GM18873 (cell line): ENCODE results near the gene ABHD8.
"Not testable (repeated sequence)": the region's sequence is repeated elsewhere in the genome, so short reads cannot be mapped to it uniquely, and the experiment has no call there.

Experiments
- ATAC-seq: cut with Tn5 transposase; IDR thresholded peaks from one replicate; pipeline ENCODE4 v1.9.1; 2021; ENCODE audit warnings: mild to moderate bottlenecking, moderate library complexity, moderate number of reproducible peaks; ENCODE audit not compliant: unreplicated experiment, low FRiP score

Gene ABHD8

GRCh38 chr19:17303940-17304267, 679 bp upstream of the ABHD8 start:
- ATAC-seq, result no peak

GRCh38 chr19:17302391-17303166, 646 bp downstream of the ABHD8 start:
- ATAC-seq, result no peak

- no peak for ATAC-seq
Measured at GRCh38 chr19:17300992-17301619, 2.1 kb downstream of the ABHD8 start.

- ATAC-seq, result no peak
Measured at GRCh38 chr19:17296976-17297375, 6.2 kb downstream of the ABHD8 start.

GRCh38 chr19:17296273-17296672, 7.0 kb downstream of the ABHD8 start:
- no peak for ATAC-seq

GRCh38 chr19:17295551-17295950, 7.7 kb downstream of the ABHD8 start:
- not testable (repeated sequence) for ATAC-seq

- no peak for ATAC-seq
Measured at GRCh38 chr19:17294051-17294891, 9.0 kb downstream of the ABHD8 start.

GRCh38 chr19:17293605-17294004, 9.6 kb downstream of the ABHD8 start:
- no peak for ATAC-seq

GRCh38 chr19:17292301-17293074, 10.7 kb downstream of the ABHD8 start:
- peak; percentile 54 for ATAC-seq

GRCh38 chr19:17289489-17289888, 13.7 kb downstream of the ABHD8 start:
- no peak for ATAC-seq

- ATAC-seq, result no peak
Measured at GRCh38 chr19:17286752-17287151, 16.5 kb downstream of the ABHD8 start.

GRCh38 chr19:17286263-17286662, 17.0 kb downstream of the ABHD8 start:
- ATAC-seq, result no peak

- no peak for ATAC-seq
Measured at GRCh38 chr19:17285415-17286135, 17.6 kb downstream of the ABHD8 start.

GRCh38 chr19:17283504-17283996, 19.7 kb downstream of the ABHD8 start:
- ATAC-seq, result no peak

GRCh38 chr19:17282488-17283125, 20.6 kb downstream of the ABHD8 start:
- ATAC-seq, result peak; percentile 53

GRCh38 chr19:17281391-17282304, 21.6 kb downstream of the ABHD8 start, which contains the start of gene ANKLE1:
ANKLE1 (plus strand) TSS chr19:17281901; CDS start chr19:17281921, 20 bp downstream.
- no peak for ATAC-seq

GRCh38 chr19:17279436-17279835, 23.8 kb downstream of the ABHD8 start:
- ATAC-seq, result no peak
